PFSK-1 (cell line): Measurements from ENCODE around the gene PITRM1.

Experiments
- FOXP2 ChIP-seq: optimal IDR thresholded peaks from 2 replicates; pipeline ENCODE3; 2011; ENCODE audit warnings: borderline replicate concordance, control low read depth, inconsistent platforms; ENCODE audit not compliant: insufficient read depth; ENCODE audit errors: extremely low read length, extremely low read depth
- POLR2AphosphoS5 ChIP-seq: IDR thresholded peaks from 2 replicates; pipeline ENCODE4 v1.6.1; 2012; ENCODE audit warnings: low read depth, mild to moderate bottlenecking, control low read depth, low read length, moderate library complexity
- REST ChIP-seq, 2 experiments: IDR thresholded peaks; 2 replicates each; pipeline versions ENCODE4 v1.6.1 to v1.8.0; 2011 to 2012; ENCODE audit warnings: low read depth in 2 of 2, low read length in 2 of 2, control low read depth in 1 of 2, inconsistent platforms in 1 of 2, mild to moderate bottlenecking in 1 of 2, moderate library complexity in 1 of 2; ENCODE audit not compliant: insufficient read depth in 1 of 2
- SIN3A ChIP-seq: IDR thresholded peaks from 2 replicates; pipeline ENCODE4 v1.6.1; 2012; ENCODE audit warnings: mild to moderate bottlenecking, low read length, moderate library complexity, borderline replicate concordance; ENCODE audit not compliant: insufficient read depth
- TAF1 ChIP-seq: IDR thresholded peaks from 2 replicates; pipeline ENCODE4 v1.6.1; 2012; ENCODE audit warnings: low read length, control low read depth, borderline replicate concordance; ENCODE audit not compliant: insufficient read depth

Gene PITRM1

GRCh38 chr10:3129581-3130340 lies 42.8 kb downstream of the PITRM1 start:
- TF ChIP-seq TAF1: no peak
- TF ChIP-seq SIN3A: no peak
- no peak for TF ChIP-seq POLR2AphosphoS5
- no peak for TF ChIP-seq FOXP2

- no peak for TF ChIP-seq SIN3A
- TF ChIP-seq POLR2AphosphoS5: no peak; the same call in 1 of the 2 replicates
- no peak for TF ChIP-seq TAF1
- no peak for TF ChIP-seq FOXP2
- TF ChIP-seq REST (IDR thresholded peaks at IDR 0.05; ENCODE audit: insufficient read depth in 1 of 2, low read depth in 2 of 2, low read length in 2 of 2): no peak
These were observed 44.0 kb downstream of the PITRM1 start for GRCh38 chr10:3128379-3129130.

GRCh38 chr10:3127921-3128320 lies 44.7 kb downstream of the PITRM1 start:
- TF ChIP-seq TAF1 (no peak), REST (IDR thresholded peaks at IDR 0.05; ENCODE audit: insufficient read depth in 1 of 2, low read depth in 2 of 2, low read length in 2 of 2) (no peak), POLR2AphosphoS5 (no peak), FOXP2 (no peak), SIN3A (no peak)

- TF ChIP-seq POLR2AphosphoS5 (no peak), REST (IDR thresholded peaks at IDR 0.05; ENCODE audit: insufficient read depth in 1 of 2, low read depth in 2 of 2, low read length in 2 of 2) (no peak), SIN3A (no peak), TAF1 (no peak), FOXP2 (no peak)
These were observed 45.7 kb downstream of the PITRM1 start for GRCh38 chr10:3126741-3127346.

GRCh38 chr10:3126249-3126648 lies 46.3 kb downstream of the PITRM1 start:
- no peak for TF ChIP-seq SIN3A
- no peak for TF ChIP-seq REST (IDR thresholded peaks at IDR 0.05; ENCODE audit: insufficient read depth in 1 of 2, low read depth in 2 of 2, low read length in 2 of 2)
- no peak for TF ChIP-seq TAF1
- no peak for TF ChIP-seq POLR2AphosphoS5
- no peak for TF ChIP-seq FOXP2
